ENCODE measurements around the gene COL9A3. TPM values are rescaled to one million over a fixed set of nuclear protein-coding genes. Genes with fewer than 3 reads are reported as not detected.

The COL9A3 gene
- total and polyA plus RNA-seq, 5 donors: 4.3 to 13.0 (median 5.7) TPM

- Histone ChIP-seq H3K4me1 (ENCODE audit: control insufficient read depth, insufficient read depth, low read length) (no peaks in the 10 kb centered on the region), H3K9me3 (ENCODE audit: control insufficient read depth, low read length) (no peaks in the 10 kb centered on the region), H3K4me3 (ENCODE audit: low read length) (no peak overlapping the region), H3K27ac (ENCODE audit: low read length) (no peak overlapping the region), H3K27me3 (ENCODE audit: control insufficient read depth, insufficient read depth) (no peaks in the 10 kb centered on the region)
- no peak for ATAC-seq
- WGBS: 88% methylated on average over 19 of the region's 19 CpGs
- intact Hi-C loops (cut with DNase I): no loop called here
- DNase-seq: no peak
These were observed 4.3 kb downstream of the COL9A3 start for GRCh38 chr20:62820962-62821725.

GRCh38 chr20:62821726-62822210 is 4.9 kb downstream of the COL9A3 start:
- H3K4me3 ChIP-seq (ENCODE audit: low read length): no peak overlapping the region
- H3K27me3 ChIP-seq (ENCODE audit: control insufficient read depth, insufficient read depth): no peaks in the 10 kb centered on the region
- ATAC-seq (no peak), DNase-seq (peak in 1 of 3 donors; percentile 32)
- WGBS: 90% methylated on average over 12 of the region's 12 CpGs
- H3K27ac ChIP-seq (ENCODE audit: low read length): no peak overlapping the region
- intact Hi-C loops (cut with DNase I): no loop called here
- H3K4me1 ChIP-seq (ENCODE audit: control insufficient read depth, insufficient read depth, low read length): no peaks in the 10 kb centered on the region
- H3K9me3 ChIP-seq (ENCODE audit: control insufficient read depth, low read length): no peaks in the 10 kb centered on the region

GRCh38 chr20:62822239-62822787 is 5.5 kb downstream of the COL9A3 start:
- WGBS: 82% methylated on average over 7 of the region's 7 CpGs

DNA sequence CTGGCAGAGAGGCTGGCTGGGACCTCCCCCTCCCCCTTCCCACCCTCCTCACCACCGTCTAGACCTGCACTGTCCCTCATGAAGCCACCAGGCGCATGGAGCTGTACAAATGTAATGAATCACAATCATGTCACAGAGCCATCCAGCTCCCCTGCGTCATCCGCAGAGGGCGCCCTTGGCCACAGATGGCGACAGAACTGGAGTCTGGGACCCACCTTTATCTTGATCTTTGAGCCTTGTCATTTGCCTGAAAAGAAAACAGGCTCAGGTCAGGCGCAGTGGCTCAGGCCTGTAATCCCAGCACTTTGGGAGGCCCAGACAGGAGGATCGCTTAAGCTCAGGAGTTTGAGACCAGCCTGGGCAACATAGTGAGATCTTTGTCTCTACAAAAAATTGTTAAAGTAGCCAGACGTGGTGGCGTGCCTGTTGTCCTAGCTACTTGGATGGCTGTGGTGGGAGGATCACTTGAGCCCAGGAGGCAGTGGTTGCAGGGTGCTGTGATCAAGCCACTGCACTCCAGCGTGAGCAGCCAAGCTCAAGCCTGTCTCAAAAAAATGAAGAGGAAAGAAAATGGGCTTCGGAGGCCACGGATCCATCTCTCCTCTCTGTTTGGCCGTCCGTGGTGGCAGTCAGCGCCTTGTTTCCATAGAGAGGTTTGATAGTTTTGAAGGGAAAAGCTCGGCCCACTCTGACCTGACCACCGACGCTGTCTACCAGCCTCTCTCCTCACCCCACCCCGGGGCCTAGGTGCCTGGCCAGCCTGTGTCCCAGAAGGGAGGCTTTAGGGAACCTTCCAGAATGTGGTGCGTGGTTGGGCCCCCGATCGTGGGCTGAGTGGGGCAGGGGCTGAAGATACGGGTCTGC is 6.2 kb downstream of the COL9A3 start:
- Histone ChIP-seq H3K4me1 (ENCODE audit: control insufficient read depth, insufficient read depth, low read length) (no peaks in the 10 kb centered on the region), H3K27me3 (ENCODE audit: control insufficient read depth, insufficient read depth) (no peaks in the 10 kb centered on the region), H3K4me3 (ENCODE audit: low read length) (no peak overlapping the region), H3K9me3 (ENCODE audit: control insufficient read depth, low read length) (no peaks in the 10 kb centered on the region), H3K27ac (ENCODE audit: low read length) (no peak overlapping the region)
- intact Hi-C loops (cut with DNase I): no loop called here
- no peak for ATAC-seq
- WGBS: 85% methylated on average over 24 of the region's 24 CpGs
- peak in 1 of 3 donors; percentile 57 for DNase-seq

More at GRCh38 chr20:62822239-62822787, 5.5 kb downstream of the COL9A3 start:
- H3K4me1 ChIP-seq (ENCODE audit: control insufficient read depth, insufficient read depth, low read length): no peaks in the 10 kb centered on the region
- no peak overlapping the region for H3K27ac ChIP-seq (ENCODE audit: low read length)
- H3K4me3 ChIP-seq (ENCODE audit: low read length): no peak overlapping the region
- no peaks in the 10 kb centered on the region for H3K9me3 ChIP-seq (ENCODE audit: control insufficient read depth, low read length)
- H3K27me3 ChIP-seq (ENCODE audit: control insufficient read depth, insufficient read depth): no peaks in the 10 kb centered on the region
- intact Hi-C loops (cut with DNase I): no loop called here
- ATAC-seq (no peak), DNase-seq (no peak)

DNA sequence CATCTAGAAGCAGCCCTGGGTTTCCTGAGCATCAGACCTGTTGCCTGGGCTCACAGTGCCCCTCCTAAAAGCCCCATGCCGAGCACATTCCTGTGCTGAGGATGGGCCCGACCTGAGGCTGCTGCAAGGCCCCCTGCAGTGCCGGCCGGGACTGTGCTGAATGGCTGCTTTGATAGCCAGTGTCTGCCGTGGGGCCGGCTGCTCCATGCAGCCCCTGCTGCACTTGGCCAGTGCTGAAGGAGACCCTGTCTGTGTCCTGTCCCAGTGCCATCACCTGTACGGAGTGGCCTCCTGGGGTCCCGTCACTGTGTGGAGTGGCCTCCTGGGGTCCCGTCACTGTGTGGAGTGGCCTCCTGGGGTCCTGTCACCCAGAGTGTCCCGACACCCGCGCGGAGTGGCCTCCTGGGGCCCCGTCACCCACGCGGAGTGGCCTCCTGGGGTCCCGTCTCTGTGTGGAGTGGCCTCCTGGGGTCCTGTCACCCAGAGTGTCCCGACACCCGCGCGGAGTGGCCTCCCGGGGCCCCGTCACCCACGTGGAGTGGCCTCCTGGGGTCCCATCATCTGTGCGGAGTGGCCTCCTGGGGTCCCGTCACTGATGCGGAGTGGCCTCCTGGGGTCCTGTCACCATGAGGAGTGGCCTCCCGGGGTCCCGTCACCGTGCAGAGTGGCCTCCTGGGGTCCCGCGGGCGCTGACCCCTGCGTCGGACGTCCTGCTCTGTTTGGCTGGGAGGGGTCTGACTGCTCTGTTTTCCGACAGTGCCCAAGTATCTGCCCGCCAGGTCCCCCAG is 7.0 kb downstream of the COL9A3 start:
- Histone ChIP-seq H3K4me1 (ENCODE audit: control insufficient read depth, insufficient read depth, low read length) (no peaks in the 10 kb centered on the region), H3K27ac (ENCODE audit: low read length) (no peak overlapping the region), H3K9me3 (ENCODE audit: control insufficient read depth, low read length) (no peaks in the 10 kb centered on the region), H3K27me3 (ENCODE audit: control insufficient read depth, insufficient read depth) (no peaks in the 10 kb centered on the region), H3K4me3 (ENCODE audit: low read length) (no peak overlapping the region)
- ATAC-seq (no peak), DNase-seq (peak in 2 of 3 donors; percentile 46 to 51)
- intact Hi-C loops (cut with DNase I): no loop called here
- 87% methylated on average over 38 of the region's 38 CpGs for WGBS

- Histone ChIP-seq H3K4me1 (ENCODE audit: control insufficient read depth, insufficient read depth, low read length) (no peaks in the 10 kb centered on the region), H3K27ac (ENCODE audit: low read length) (no peak overlapping the region), H3K27me3 (ENCODE audit: control insufficient read depth, insufficient read depth) (no peaks in the 10 kb centered on the region), H3K4me3 (ENCODE audit: low read length) (no peak overlapping the region), H3K9me3 (ENCODE audit: control insufficient read depth, low read length) (no peaks in the 10 kb centered on the region)
- WGBS: 32% methylated on average over 34 of the region's 36 CpGs
- DNase-seq (peak in 2 of 3 donors; percentile 65 to 74), ATAC-seq (peak; percentile 31 to 46)
- intact Hi-C loops (cut with DNase I): no loop called here
These were observed 7.9 kb downstream of the COL9A3 start for GRCh38 chr20:62824476-62825332.

DNA sequence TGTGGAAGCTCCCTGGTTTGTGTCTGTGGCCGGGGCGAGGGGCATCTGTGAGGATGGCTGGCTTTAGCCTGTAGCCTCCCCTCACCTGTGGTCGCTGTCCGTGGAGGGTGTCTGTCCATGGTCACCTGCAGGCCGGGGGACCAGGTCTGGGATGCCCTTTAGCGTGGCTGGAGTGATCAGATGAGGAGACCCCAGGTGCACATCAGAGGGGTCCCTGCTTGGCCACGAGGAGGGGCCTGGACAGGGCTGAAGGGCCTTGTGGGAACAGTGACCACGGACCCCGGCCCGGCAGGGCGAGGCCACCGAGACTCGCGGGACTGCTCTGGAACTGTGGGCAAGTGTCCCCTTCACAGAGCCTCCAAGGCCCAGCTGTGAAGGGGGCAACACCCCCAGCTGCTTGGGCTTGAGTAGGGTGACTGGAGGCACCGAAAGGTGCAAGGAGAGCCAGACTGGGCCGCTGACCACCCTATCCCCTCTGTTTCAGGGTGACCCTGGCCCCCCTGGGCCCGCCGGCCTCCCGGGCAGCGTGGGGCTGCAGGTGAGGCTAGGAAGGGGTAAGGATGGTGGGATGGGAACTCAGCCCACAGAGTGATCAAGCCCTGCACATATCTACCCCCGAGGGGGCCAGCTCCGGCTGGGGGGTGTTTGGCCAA is 8.6 kb downstream of the COL9A3 start:
- ATAC-seq: no peak
- H3K27ac ChIP-seq (ENCODE audit: low read length): no peak overlapping the region
- intact Hi-C loops (cut with DNase I): no loop called here

DNA sequence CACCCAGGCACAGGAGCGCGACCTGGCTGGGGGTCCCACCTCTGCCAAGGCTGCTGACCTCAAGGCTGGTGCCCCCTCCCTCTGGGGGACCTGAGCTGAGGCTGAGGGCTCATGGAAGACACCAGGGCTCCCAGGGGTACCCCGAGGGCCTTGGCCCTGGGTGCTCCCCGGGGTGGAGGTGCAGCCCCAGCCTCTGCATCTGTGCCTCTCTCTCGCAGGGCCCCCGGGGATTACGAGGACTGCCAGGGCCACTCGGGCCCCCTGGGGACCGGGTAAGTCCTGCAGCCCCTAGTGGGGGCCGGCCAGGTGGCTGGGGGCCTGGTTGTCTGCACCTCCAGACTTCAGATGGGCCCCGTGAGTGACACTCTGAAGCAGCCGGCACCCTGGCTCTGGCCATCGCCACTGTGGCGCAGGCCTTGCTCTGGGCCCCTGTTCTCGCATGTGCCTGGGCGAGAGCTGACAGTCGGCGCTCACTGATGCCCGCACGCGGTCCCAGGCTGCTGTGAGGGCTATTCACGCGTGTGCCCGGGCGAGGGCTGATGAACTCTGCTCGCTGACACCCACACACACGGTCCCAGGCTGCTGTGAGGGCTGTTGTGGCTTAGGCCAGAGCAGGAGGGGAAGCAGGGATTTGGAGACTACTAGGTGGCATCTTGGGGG is 9.3 kb downstream of the COL9A3 start:
- peak in 2 of 3 donors; percentile 51 to 58 for DNase-seq
- Histone ChIP-seq H3K27me3 (ENCODE audit: control insufficient read depth, insufficient read depth) (no peaks in the 10 kb centered on the region), H3K4me3 (ENCODE audit: low read length) (no peak overlapping the region), H3K4me1 (ENCODE audit: control insufficient read depth, insufficient read depth, low read length) (no peaks in the 10 kb centered on the region), H3K27ac (ENCODE audit: low read length) (no peak overlapping the region), H3K9me3 (ENCODE audit: control insufficient read depth, low read length) (no peaks in the 10 kb centered on the region)
- intact Hi-C loops (cut with DNase I): no loop called here
- no peak for ATAC-seq
- WGBS: 83% methylated on average over 27 of the region's 27 CpGs

More for the DNA sequence above, 8.6 kb downstream of the COL9A3 start:
- H3K4me3 ChIP-seq (ENCODE audit: low read length): no peak overlapping the region
- no peaks in the 10 kb centered on the region for H3K4me1 ChIP-seq (ENCODE audit: control insufficient read depth, insufficient read depth, low read length)
- 76% methylated on average over 22 of the region's 22 CpGs for WGBS
- peak in 2 of 3 donors; percentile 63 to 64 for DNase-seq
- no peaks in the 10 kb centered on the region for H3K27me3 ChIP-seq (ENCODE audit: control insufficient read depth, insufficient read depth)
- H3K9me3 ChIP-seq (ENCODE audit: control insufficient read depth, low read length): no peaks in the 10 kb centered on the region

DNA sequence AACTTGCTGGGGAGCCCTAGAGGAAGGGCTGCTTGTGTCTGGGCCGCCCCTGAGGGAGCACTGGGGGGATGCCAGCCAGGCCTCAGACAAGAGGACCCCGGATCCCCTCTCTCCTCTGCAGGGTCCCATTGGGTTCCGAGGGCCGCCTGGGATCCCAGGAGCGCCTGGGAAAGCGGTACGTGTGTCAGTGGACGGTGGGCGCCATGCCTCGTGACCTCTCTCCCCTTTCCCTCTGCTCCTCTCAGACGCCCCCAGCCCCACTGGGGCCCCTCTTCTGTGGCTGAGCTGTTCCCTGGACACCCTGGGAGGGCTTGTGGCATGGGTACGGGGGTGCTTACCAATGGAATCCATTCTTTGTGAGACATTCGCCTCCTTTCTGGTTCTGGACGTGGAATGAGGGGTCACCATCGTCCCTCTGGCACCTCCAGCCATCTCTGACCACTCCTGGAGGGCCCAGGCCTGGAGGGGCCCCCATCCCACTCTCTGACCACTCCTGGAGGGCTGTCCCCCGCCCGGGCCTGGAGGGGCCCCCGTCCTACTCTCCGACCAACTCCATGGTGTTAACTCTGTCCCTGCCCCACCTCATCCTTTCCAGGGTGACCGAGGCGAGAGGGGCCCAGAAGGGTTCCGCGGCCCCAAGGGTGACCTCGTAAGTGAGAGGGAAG is 9.9 kb downstream of the COL9A3 start:
- intact Hi-C loops (cut with DNase I): no loop called here
- H3K9me3 ChIP-seq (ENCODE audit: control insufficient read depth, low read length): no peaks in the 10 kb centered on the region
- H3K4me3 ChIP-seq (ENCODE audit: low read length): no peak overlapping the region
- ATAC-seq (no peak), DNase-seq (peak in 2 of 3 donors; percentile 23 to 33)
- no peaks in the 10 kb centered on the region for H3K27me3 ChIP-seq (ENCODE audit: control insufficient read depth, insufficient read depth)
- no peak overlapping the region for H3K27ac ChIP-seq (ENCODE audit: low read length)
- no peaks in the 10 kb centered on the region for H3K4me1 ChIP-seq (ENCODE audit: control insufficient read depth, insufficient read depth, low read length)
- 91% methylated on average over 24 of the region's 24 CpGs for WGBS
